Endothelial cell (in vitro differentiated cells): ENCODE measurements around the gene SACS. TPM values are rescaled to one million over a fixed set of nuclear protein-coding genes. Genes with fewer than 3 reads are reported as not detected.

Experiments
- DNase-seq: peaks from one replicate; pipeline ENCODE4 v3.0.0; 2021; ENCODE audit warnings: low spot score
- H3K27ac Mint-ChIP-seq: one replicate; pipeline ENCODE4 v1.8.0; 2021; ENCODE audit warnings: mixed read lengths, inconsistent platforms; ENCODE audit not compliant: unreplicated experiment
- H3K27me3 Mint-ChIP-seq: one replicate; pipeline ENCODE4 v1.8.0; 2021; ENCODE audit warnings: mild to moderate bottlenecking, moderate library complexity, mixed read lengths, inconsistent platforms; ENCODE audit not compliant: unreplicated experiment
- H3K36me3 Mint-ChIP-seq: one replicate; pipeline ENCODE4 v1.8.0; 2021; ENCODE audit warnings: mild to moderate bottlenecking, low read depth, mixed read lengths, inconsistent platforms; ENCODE audit not compliant: unreplicated experiment
- H3K4me1 Mint-ChIP-seq: one replicate; pipeline ENCODE4 v1.8.0; 2021; ENCODE audit warnings: mild to moderate bottlenecking, mixed read lengths, inconsistent platforms; ENCODE audit not compliant: unreplicated experiment
- H3K4me3 Mint-ChIP-seq: one replicate; pipeline ENCODE4 v1.8.0; 2021; ENCODE audit warnings: mild to moderate bottlenecking, mixed read lengths, inconsistent platforms; ENCODE audit not compliant: unreplicated experiment
- H3K9me3 Mint-ChIP-seq: one replicate; pipeline ENCODE4 v1.8.0; 2021; ENCODE audit warnings: mixed read lengths, inconsistent platforms; ENCODE audit not compliant: unreplicated experiment
- CTCF ChIP-seq: fragments of 200-600 bp; sonication (generic); IDR thresholded peaks from one replicate; pipeline ENCODE4 v1.5.0; 2021; ENCODE audit warnings: antibody characterized with exemption; ENCODE audit not compliant: unreplicated experiment
- total RNA-seq: library from RNA; stranded (reverse); fragmentation: NEBNext Ultra II Directional; extraction: Animal tissue kit (Norgen Biotek cat#: 25700); gene quantifications from one replicate; pipeline ENCODE4 v1.2.1, GENCODE V29; 2021; ENCODE audit not compliant: unreplicated experiment

Gene SACS
- total RNA-seq, 1 donor from 2014 or later, result 45.8 TPM

DNA sequence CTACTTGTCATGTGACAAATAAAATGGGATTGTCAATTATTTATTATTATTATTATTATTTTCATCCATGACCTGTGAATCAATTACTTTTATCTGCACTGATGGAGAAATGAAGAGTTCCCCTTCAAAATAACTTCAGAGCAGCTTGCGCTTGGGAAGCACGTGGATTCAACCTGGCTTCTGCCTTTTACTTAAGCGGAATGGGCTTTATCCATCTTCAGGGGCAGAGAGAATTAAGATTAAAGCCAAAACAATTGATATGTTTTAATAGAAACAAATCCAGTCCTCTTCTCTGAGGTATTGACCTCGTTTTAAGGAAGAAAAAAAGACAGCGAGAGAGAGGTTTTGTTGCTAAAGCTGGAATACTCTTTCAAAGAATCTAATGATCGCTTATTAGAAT lies 876 bp downstream of the SACS start:
- TF ChIP-seq CTCF, result no peak
- no peak for DNase-seq
- peaks cover 1% of the 10 kb centered on the region for H3K27me3 Mint-ChIP-seq
- H3K36me3 Mint-ChIP-seq, result no peaks in the 10 kb centered on the region
- H3K27ac Mint-ChIP-seq, result no peak overlapping the region
- H3K9me3 Mint-ChIP-seq, result no peaks in the 10 kb centered on the region
- H3K4me1 Mint-ChIP-seq, result no peaks in the 10 kb centered on the region
- no peak overlapping the region for H3K4me3 Mint-ChIP-seq

DNA sequence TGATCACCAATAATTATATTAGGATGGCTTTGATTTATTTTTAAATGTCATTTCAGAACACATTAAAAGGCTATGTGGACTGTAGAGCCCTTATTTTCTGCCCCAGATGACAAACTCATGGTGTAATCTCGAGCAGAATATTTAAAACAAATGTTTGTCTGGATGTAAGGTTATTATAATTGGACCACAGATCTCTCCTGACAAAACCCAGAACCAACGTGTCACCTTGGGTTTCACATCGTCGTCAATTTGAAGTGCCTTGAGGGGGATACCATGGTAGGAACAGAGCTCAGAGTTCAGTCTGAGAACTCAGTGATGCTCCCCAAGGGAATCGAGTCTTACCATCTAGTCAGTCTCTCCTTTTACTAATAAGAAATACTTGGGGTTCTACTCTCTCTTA lies 2.8 kb downstream of the SACS start:
- peaks cover 2% of the 10 kb centered on the region for H3K4me1 Mint-ChIP-seq
- no peak for TF ChIP-seq CTCF
- no peak overlapping the region for H3K4me3 Mint-ChIP-seq
- H3K27me3 Mint-ChIP-seq, result peaks cover 4% of the 10 kb centered on the region
- no peak overlapping the region for H3K27ac Mint-ChIP-seq
- H3K36me3 Mint-ChIP-seq, result no peaks in the 10 kb centered on the region
- H3K9me3 Mint-ChIP-seq, result no peaks in the 10 kb centered on the region
- no peak for DNase-seq

- no peak for TF ChIP-seq CTCF
- Mint-ChIP-seq H3K4me1 (peaks cover 2% of the 10 kb centered on the region), H3K27me3 (peaks cover 4% of the 10 kb centered on the region), H3K4me3 (no peak overlapping the region), H3K9me3 (no peaks in the 10 kb centered on the region), H3K27ac (no peak overlapping the region), H3K36me3 (no peaks in the 10 kb centered on the region)
- no peak for DNase-seq
These were observed 5.5 kb downstream of the SACS start for GRCh38 chr13:23427881-23428528.

- Mint-ChIP-seq H3K4me1 (peaks cover 2% of the 10 kb centered on the region), H3K27ac (no peak overlapping the region), H3K4me3 (no peak overlapping the region), H3K36me3 (no peaks in the 10 kb centered on the region), H3K9me3 (no peaks in the 10 kb centered on the region), H3K27me3 (peaks cover 3% of the 10 kb centered on the region)
- no peak for DNase-seq
- no peak for TF ChIP-seq CTCF
These were observed 6.1 kb downstream of the SACS start for GRCh38 chr13:23427342-23427843.

GRCh38 chr13:23421596-23421995 lies 11.9 kb downstream of the SACS start:
- no peak for DNase-seq

More at GRCh38 chr13:23421596-23421995, 11.9 kb downstream of the SACS start:
- H3K36me3 Mint-ChIP-seq, result no peaks in the 10 kb centered on the region
- no peaks in the 10 kb centered on the region for H3K4me1 Mint-ChIP-seq
- H3K4me3 Mint-ChIP-seq, result no peak overlapping the region
- no peaks in the 10 kb centered on the region for H3K27me3 Mint-ChIP-seq
- no peaks in the 10 kb centered on the region for H3K9me3 Mint-ChIP-seq
- no peak overlapping the region for H3K27ac Mint-ChIP-seq
- no peak for TF ChIP-seq CTCF
